ENCODE results near the gene RBAK. TPM values are rescaled to one million over a fixed set of nuclear protein-coding genes. Genes with fewer than 3 reads are reported as not detected.

Gene RBAK
- total RNA-seq, 1 experiment from 2014 or later: 14.5 TPM

GRCh38 chr7:5001003-5001402 lies 44.7 kb upstream of the RBAK start (continued):
- TF ChIP-seq, protein P1, sequence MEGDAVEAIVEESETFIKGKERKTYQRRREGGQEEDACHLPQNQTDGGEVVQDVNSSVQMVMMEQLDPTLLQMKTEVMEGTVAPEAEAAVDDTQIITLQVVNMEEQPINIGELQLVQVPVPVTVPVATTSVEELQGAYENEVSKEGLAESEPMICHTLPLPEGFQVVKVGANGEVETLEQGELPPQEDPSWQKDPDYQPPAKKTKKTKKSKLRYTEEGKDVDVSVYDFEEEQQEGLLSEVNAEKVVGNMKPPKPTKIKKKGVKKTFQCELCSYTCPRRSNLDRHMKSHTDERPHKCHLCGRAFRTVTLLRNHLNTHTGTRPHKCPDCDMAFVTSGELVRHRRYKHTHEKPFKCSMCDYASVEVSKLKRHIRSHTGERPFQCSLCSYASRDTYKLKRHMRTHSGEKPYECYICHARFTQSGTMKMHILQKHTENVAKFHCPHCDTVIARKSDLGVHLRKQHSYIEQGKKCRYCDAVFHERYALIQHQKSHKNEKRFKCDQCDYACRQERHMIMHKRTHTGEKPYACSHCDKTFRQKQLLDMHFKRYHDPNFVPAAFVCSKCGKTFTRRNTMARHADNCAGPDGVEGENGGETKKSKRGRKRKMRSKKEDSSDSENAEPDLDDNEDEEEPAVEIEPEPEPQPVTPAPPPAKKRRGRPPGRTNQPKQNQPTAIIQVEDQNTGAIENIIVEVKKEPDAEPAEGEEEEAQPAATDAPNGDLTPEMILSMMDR (IDR thresholded peaks at IDR 0.05): no peak
- TF ChIP-seq ZNF138 (CRISPR knock-in tag; conservative IDR thresholded peaks at IDR 0.05) (no peak), CREB1 (CRISPR knock-in tag; IDR thresholded peaks at IDR 0.05) (no peak), ELF4 (CRISPR knock-in tag; IDR thresholded peaks at IDR 0.05; ENCODE audit: low read depth) (no peak)
- TF ChIP-seq, protein P2, sequence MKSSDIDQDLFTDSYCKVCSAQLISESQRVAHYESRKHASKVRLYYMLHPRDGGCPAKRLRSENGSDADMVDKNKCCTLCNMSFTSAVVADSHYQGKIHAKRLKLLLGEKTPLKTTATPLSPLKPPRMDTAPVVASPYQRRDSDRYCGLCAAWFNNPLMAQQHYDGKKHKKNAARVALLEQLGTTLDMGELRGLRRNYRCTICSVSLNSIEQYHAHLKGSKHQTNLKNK (CRISPR knock-in tag; IDR thresholded peaks at IDR 0.05): no peak
- TF ChIP-seq, protein P3, sequence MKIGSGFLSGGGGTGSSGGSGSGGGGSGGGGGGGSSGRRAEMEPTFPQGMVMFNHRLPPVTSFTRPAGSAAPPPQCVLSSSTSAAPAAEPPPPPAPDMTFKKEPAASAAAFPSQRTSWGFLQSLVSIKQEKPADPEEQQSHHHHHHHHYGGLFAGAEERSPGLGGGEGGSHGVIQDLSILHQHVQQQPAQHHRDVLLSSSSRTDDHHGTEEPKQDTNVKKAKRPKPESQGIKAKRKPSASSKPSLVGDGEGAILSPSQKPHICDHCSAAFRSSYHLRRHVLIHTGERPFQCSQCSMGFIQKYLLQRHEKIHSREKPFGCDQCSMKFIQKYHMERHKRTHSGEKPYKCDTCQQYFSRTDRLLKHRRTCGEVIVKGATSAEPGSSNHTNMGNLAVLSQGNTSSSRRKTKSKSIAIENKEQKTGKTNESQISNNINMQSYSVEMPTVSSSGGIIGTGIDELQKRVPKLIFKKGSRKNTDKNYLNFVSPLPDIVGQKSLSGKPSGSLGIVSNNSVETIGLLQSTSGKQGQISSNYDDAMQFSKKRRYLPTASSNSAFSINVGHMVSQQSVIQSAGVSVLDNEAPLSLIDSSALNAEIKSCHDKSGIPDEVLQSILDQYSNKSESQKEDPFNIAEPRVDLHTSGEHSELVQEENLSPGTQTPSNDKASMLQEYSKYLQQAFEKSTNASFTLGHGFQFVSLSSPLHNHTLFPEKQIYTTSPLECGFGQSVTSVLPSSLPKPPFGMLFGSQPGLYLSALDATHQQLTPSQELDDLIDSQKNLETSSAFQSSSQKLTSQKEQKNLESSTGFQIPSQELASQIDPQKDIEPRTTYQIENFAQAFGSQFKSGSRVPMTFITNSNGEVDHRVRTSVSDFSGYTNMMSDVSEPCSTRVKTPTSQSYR (CRISPR knock-in tag; IDR thresholded peaks at IDR 0.05): no peak
- TF ChIP-seq, protein P4, sequence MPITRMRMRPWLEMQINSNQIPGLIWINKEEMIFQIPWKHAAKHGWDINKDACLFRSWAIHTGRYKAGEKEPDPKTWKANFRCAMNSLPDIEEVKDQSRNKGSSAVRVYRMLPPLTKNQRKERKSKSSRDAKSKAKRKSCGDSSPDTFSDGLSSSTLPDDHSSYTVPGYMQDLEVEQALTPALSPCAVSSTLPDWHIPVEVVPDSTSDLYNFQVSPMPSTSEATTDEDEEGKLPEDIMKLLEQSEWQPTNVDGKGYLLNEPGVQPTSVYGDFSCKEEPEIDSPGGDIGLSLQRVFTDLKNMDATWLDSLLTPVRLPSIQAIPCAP (CRISPR knock-in tag; IDR thresholded peaks at IDR 0.05): no peak

DNA sequence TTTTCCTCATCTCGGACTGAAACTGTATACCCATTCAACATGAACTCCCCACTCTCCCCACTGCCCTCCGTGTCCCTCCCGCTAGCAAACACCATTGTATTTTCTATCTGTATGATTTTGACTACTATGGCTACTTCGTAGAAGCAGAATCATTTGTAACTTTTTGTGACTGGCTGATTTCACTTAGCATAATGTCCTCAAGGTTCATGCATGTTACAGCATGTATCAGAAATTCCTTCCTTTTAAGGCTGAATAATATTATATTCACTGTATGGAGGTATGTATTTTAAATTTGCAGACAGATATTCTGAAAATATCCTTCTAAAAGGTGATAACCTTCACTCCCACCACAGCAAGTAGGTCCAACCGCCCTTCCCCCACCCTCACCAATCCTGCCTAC lies 43.7 kb upstream of the RBAK start:
- H3K4me3 Mint-ChIP-seq: no peak overlapping the region
- peaks cover 4% of the 10 kb centered on the region; the same call in 1 of the 2 replicates for H3K4me1 Mint-ChIP-seq
- no peak for DNase-seq (ENCODE audit: low spot score)
- ATAC-seq: no peak
- H3K9me3 Mint-ChIP-seq: no peaks in the 10 kb centered on the region
- TF ChIP-seq FOXK1 (CRISPR knock-in tag; IDR thresholded peaks at IDR 0.05) (no peak), GRHL2 (CRISPR knock-in tag; IDR thresholded peaks at IDR 0.05; ENCODE audit: insufficient replicate concordance, severe bottlenecking) (no peak)
- TF ChIP-seq, protein P5, sequence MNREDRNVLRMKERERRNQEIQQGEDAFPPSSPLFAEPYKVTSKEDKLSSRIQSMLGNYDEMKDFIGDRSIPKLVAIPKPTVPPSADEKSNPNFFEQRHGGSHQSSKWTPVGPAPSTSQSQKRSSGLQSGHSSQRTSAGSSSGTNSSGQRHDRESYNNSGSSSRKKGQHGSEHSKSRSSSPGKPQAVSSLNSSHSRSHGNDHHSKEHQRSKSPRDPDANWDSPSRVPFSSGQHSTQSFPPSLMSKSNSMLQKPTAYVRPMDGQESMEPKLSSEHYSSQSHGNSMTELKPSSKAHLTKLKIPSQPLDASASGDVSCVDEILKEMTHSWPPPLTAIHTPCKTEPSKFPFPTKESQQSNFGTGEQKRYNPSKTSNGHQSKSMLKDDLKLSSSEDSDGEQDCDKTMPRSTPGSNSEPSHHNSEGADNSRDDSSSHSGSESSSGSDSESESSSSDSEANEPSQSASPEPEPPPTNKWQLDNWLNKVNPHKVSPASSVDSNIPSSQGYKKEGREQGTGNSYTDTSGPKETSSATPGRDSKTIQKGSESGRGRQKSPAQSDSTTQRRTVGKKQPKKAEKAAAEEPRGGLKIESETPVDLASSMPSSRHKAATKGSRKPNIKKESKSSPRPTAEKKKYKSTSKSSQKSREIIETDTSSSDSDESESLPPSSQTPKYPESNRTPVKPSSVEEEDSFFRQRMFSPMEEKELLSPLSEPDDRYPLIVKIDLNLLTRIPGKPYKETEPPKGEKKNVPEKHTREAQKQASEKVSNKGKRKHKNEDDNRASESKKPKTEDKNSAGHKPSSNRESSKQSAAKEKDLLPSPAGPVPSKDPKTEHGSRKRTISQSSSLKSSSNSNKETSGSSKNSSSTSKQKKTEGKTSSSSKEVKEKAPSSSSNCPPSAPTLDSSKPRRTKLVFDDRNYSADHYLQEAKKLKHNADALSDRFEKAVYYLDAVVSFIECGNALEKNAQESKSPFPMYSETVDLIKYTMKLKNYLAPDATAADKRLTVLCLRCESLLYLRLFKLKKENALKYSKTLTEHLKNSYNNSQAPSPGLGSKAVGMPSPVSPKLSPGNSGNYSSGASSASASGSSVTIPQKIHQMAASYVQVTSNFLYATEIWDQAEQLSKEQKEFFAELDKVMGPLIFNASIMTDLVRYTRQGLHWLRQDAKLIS (CRISPR knock-in tag; IDR thresholded peaks at IDR 0.05; ENCODE audit: borderline replicate concordance): no peak
- TF ChIP-seq, protein P6, sequence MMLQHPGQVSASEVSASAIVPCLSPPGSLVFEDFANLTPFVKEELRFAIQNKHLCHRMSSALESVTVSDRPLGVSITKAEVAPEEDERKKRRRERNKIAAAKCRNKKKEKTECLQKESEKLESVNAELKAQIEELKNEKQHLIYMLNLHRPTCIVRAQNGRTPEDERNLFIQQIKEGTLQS (CRISPR knock-in tag; conservative IDR thresholded peaks at IDR 0.05): no peak
- peaks cover 24% of the 10 kb centered on the region for H3K36me3 Mint-ChIP-seq
- CTCF ChIA-PET: no interaction called here
- no peaks in the 10 kb centered on the region for H3K27me3 Mint-ChIP-seq (ENCODE audit: low read depth)
- POLR2A ChIA-PET: no interaction called here
- no peak overlapping the region for H3K27ac Mint-ChIP-seq

GRCh38 chr7:5005066-5005465 lies 40.6 kb upstream of the RBAK start:
- Mint-ChIP-seq H3K4me1 (peaks cover 4% of the 10 kb centered on the region; the same call in 1 of the 2 replicates), H3K36me3 (peaks cover 17% of the 10 kb centered on the region)

More at GRCh38 chr7:5005066-5005465, 40.6 kb upstream of the RBAK start:
- DNase-seq (ENCODE audit: low spot score) (no peak), ATAC-seq (no peak)
- POLR2A ChIA-PET: no interaction called here
- TF ChIP-seq USF1 (CRISPR knock-in tag; IDR thresholded peaks at IDR 0.05) (peak; percentile 29; the same call in 1 of the 2 replicates), ETV6 (CRISPR knock-in tag; IDR thresholded peaks at IDR 0.05) (no peak)
- CTCF ChIA-PET: interaction anchor here (0.6 to 3.2 kb wide), 2 partner anchors 31 to 213 kb away, joined by 3 to 8 read pairs; no protein-coding TSS in a partner anchor
- H3K9me3 Mint-ChIP-seq: peaks cover 6% of the 10 kb centered on the region
- H3K27ac Mint-ChIP-seq: no peak overlapping the region
- H3K4me3 Mint-ChIP-seq: no peak overlapping the region
- H3K27me3 Mint-ChIP-seq (ENCODE audit: low read depth): no peaks in the 10 kb centered on the region
